22Rv1 (cell line): ENCODE results near the gene FKBP1A.
A peak's percentile ranks its signal among the peaks of the same experiment; 100 is the strongest.
"Not testable (repeated sequence)": the region's sequence is repeated elsewhere in the genome, so short reads cannot be mapped to it uniquely, and the experiment has no call there.

Experiments used
- H3K27ac ChIP-seq: fragments of 450-650 bp; 2 replicates; pipeline ENCODE4 v1.5.1; 2017
- ZFX ChIP-seq: fragments of 450-650 bp; IDR thresholded peaks from 2 replicates; pipeline ENCODE4 v1.6.1; 2017; ENCODE audit warnings: antibody characterized with exemption, borderline replicate concordance
- TF ChIP-seq, protein P1 (sequence below): fragments of 450-650 bp; IDR thresholded peaks from 2 replicates; pipeline ENCODE4 v1.5.1; 2017; ENCODE audit warnings: mild to moderate bottlenecking

FKBP1A gene

DNA sequence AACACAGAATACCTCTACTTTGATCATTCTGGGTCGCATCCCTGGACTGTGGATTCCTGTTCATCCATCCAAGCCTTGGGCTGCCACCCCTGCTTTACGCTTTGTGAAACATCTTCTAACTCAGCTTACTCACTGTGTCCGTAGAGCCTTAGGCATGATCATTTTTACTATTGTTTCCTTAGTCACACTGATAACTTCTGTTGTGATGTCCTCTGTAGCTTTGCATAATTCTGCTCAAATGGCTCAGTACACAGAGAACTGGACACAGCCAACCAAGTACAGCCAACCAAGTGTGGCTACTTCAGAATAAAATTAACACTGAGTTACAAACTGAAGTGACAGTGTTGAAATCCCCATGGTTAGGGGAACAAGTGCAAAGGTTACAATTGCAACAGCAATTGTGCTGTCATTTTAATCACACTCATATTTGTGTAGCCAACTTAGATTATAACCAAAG is 8.6 kb upstream of the FKBP1A start:
- no peak for TF ChIP-seq ZFX
- TF ChIP-seq, protein P1, sequence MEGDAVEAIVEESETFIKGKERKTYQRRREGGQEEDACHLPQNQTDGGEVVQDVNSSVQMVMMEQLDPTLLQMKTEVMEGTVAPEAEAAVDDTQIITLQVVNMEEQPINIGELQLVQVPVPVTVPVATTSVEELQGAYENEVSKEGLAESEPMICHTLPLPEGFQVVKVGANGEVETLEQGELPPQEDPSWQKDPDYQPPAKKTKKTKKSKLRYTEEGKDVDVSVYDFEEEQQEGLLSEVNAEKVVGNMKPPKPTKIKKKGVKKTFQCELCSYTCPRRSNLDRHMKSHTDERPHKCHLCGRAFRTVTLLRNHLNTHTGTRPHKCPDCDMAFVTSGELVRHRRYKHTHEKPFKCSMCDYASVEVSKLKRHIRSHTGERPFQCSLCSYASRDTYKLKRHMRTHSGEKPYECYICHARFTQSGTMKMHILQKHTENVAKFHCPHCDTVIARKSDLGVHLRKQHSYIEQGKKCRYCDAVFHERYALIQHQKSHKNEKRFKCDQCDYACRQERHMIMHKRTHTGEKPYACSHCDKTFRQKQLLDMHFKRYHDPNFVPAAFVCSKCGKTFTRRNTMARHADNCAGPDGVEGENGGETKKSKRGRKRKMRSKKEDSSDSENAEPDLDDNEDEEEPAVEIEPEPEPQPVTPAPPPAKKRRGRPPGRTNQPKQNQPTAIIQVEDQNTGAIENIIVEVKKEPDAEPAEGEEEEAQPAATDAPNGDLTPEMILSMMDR = no peak
- H3K27ac ChIP-seq = no peak overlapping the region

DNA sequence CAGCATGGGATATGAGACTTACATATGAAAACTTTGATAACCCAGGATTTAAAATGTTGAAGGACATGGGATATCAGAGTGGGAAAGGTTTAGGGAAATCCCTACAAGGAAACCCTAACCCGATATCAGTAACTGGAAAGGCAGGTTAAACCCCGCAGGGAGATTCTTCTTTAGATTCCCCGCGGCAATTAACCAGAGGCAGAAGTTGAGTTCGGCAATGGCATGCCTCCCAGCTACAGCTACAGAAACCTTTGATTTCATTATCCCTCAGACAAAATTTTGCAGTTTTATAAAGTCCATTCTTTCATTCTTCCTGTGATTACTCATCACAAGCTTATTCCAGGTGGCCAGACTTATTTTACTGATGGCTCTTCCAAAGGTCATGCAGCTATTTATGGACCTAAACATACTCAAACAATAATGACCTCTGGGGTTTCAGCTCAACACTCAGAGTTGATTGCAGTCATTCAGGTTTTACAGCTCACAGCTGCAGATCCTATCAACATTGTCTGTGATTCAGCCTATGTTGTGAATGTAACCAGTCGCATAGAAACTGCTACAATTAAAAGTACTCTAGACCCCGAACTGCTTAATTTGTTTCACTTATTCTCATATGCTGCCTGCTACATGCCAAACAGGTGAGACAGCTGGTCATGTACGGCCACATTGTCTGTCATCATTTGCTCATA is 7.0 kb upstream of the FKBP1A start:
- peak overlapping the region; percentile 40 for H3K27ac ChIP-seq

- not testable (repeated sequence) for H3K27ac ChIP-seq
Observed at GRCh38 chr20:1398185-1398584, 5.3 kb upstream of the FKBP1A start.

DNA sequence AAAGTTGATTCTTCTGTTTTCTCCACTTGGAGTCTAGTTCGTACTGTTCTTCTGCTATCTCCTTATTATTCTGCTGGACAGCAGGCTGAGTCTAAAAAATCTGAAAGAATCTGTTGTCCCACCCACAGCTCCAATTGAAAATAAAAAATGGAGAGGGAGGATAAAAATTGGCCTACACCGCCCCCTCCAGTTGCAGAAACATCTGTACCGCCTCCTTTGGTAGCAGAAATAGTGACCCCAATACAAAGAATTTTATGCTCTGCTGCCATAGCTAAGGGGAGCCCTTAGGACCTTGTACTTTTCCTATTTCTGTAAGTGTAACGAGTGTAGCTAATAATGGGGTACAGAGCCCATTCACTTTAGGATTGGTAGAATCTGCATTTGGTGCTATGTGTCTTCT is 4.9 kb upstream of the FKBP1A start:
- H3K27ac ChIP-seq = no peak overlapping the region
- no peak for TF ChIP-seq ZFX
- TF ChIP-seq, protein P1 = no peak

- TF ChIP-seq, protein P1 = no peak
- no peak for TF ChIP-seq ZFX
- H3K27ac ChIP-seq = no peak overlapping the region
Observed at GRCh38 chr20:1396702-1397101, 3.8 kb upstream of the FKBP1A start.

DNA sequence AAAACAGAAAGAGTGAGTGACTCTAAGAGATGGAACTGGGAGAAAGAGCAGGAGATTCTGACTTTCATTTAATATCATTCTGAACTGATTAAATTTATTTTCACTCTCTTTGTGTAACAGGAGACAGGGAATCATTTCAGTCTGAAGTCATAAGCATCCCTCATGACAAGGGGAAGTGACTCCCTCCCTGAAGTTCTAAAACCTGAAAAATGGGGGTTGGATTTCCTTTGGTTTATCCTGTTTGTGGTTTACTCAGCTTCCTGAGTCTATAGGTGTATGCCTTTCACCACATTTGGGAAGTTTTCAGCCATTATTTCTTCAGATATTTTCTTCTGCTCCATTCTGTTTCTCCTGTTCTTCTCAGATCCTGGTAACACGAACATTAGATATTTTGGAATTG is 3.4 kb upstream of the FKBP1A start:
- no peak overlapping the region for H3K27ac ChIP-seq
- TF ChIP-seq ZFX = no peak
- TF ChIP-seq, protein P1 = no peak

DNA sequence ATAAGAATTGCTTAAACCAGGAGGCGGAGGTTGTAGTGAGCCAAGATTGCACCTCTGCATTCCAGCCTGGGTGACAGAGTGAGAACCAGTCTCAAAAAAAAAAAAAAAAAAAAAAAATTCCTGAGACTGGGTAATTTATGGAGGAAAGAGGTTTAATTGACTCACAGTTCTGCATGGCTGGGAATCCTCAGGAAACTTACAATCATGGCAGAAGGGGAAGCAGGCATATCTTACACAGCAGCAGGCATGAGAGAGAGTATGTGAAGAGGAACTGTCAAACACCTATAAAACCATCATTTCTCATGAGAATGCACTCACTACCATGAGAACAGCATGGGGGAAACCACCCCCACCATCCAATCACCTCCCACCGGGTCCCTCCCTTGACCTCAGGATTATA is 1.8 kb upstream of the FKBP1A start:
- no peak for TF ChIP-seq ZFX
- TF ChIP-seq, protein P1 = no peak
- no peak overlapping the region for H3K27ac ChIP-seq

GRCh38 chr20:1393507-1393882 is 641 bp upstream of the FKBP1A start:
- H3K27ac ChIP-seq = peak overlapping the region; percentile 58; the same call in 1 of the 2 replicates
- TF ChIP-seq, protein P1 = no peak
- no peak for TF ChIP-seq ZFX
